ENCODE results near the gene NINL.

The NINL gene

DNA sequence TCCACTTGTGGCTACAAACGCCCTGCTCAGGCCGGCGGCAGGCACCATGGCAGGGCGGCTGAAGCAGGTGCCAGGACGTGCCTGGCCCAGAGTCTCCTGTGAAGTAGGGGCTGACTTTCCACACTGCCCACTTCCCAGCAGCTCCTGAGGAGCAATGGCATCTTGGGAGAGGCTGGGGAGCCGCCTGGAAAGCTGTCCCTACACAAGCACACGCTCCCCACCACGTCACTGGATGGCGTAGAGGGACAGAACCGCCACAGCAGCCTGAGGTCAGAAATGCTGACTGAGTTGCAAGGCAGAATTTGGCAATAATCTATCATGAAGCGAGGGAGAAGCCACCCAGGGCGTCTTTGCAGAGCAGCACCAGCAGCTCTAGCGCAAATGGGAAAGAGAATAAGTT is 86.3 kb downstream of the NINL start:
- DNase-seq (ENCODE audit: low spot score): no peak
- Histone ChIP-seq H3K4me3 (no peak overlapping the region), H3K27ac (no peak overlapping the region)
- TF ChIP-seq, protein P1, sequence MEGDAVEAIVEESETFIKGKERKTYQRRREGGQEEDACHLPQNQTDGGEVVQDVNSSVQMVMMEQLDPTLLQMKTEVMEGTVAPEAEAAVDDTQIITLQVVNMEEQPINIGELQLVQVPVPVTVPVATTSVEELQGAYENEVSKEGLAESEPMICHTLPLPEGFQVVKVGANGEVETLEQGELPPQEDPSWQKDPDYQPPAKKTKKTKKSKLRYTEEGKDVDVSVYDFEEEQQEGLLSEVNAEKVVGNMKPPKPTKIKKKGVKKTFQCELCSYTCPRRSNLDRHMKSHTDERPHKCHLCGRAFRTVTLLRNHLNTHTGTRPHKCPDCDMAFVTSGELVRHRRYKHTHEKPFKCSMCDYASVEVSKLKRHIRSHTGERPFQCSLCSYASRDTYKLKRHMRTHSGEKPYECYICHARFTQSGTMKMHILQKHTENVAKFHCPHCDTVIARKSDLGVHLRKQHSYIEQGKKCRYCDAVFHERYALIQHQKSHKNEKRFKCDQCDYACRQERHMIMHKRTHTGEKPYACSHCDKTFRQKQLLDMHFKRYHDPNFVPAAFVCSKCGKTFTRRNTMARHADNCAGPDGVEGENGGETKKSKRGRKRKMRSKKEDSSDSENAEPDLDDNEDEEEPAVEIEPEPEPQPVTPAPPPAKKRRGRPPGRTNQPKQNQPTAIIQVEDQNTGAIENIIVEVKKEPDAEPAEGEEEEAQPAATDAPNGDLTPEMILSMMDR (IDR thresholded peaks at IDR 0.05): no peak

DNA sequence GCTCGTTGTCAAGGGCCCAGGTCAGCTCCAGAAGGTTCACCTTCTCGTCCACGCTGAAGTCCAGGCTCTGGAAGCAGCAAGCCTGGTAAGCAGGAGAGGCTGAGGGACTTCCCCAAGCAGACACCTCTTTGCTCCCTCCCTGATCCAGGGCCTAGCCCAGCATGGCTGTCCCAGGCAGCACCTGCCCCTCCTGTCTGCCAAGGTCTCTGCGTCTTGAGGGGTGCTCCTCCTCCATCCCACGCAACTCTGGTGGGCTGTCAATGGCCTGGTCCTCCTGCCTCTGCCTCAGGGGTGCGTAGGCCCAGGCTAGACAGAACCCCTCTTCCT is 87.1 kb downstream of the NINL start:
- TF ChIP-seq, protein P1 (IDR thresholded peaks at IDR 0.05): no peak
- DNase-seq (ENCODE audit: low spot score): no peak
- Histone ChIP-seq H3K27ac (no peak overlapping the region), H3K4me3 (no peak overlapping the region)

DNA sequence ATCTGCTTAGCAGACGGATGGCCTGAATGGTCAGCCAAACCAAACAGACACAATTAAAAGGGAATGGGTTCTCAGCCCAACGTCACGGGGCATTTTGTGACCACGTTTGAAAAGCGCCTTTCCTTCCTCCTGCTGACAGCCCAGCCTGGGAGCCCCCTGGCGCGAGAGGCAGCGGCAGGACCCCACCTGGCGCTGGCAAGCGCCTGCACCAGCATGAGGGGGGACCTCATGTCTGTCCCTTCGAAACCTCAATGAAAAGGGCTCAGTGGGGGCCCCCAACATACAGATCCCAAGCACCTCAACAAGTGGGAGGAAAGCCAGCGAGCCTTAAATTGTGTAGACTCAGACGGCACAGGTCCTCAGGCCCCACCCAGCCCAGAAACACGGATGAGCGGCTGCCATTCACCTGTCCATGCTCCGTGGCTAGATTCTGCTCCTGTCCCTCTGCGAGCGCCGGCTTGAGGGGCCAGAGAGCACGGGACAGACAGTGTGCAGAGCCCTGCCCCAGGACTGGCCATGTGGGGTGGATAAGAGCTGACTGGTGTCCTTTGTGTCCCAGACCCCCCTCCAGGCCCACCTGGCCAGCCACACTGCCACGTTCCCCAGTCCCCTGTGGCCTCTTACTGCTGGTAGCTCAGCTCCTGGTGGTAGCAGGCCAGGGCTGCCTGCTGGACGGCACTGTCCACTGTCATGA is 87.6 kb downstream of the NINL start:
- TF ChIP-seq, protein P1 (IDR thresholded peaks at IDR 0.05): no peak
- no peak for DNase-seq (ENCODE audit: low spot score)
- H3K27ac ChIP-seq: no peak overlapping the region
- no peak overlapping the region for H3K4me3 ChIP-seq

DNA sequence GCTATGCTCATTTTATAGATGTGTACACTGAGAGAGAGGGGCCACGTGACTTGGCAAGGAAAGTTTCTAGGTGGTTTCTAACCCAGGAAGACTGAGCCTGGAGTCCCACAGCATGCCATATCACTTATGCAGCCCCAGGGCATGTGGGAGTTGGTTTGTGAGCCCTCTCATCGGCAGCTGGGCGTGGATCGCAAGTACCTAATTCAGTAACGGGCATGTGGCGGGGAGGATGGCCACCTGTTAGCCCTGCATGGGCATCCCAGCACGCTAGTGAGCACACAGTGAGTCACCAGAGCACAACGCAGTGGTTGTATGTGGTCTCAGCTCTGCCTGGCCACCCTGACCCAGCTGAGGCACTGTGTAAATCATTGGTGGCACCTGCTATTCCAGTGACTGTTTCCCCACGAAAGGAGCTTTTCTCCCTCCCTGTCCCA is 88.3 kb downstream of the NINL start:
- Histone ChIP-seq H3K4me3 (no peak overlapping the region), H3K27ac (no peak overlapping the region)
- DNase-seq (ENCODE audit: low spot score): no peak
- TF ChIP-seq, protein P1 (IDR thresholded peaks at IDR 0.05): no peak

DNA sequence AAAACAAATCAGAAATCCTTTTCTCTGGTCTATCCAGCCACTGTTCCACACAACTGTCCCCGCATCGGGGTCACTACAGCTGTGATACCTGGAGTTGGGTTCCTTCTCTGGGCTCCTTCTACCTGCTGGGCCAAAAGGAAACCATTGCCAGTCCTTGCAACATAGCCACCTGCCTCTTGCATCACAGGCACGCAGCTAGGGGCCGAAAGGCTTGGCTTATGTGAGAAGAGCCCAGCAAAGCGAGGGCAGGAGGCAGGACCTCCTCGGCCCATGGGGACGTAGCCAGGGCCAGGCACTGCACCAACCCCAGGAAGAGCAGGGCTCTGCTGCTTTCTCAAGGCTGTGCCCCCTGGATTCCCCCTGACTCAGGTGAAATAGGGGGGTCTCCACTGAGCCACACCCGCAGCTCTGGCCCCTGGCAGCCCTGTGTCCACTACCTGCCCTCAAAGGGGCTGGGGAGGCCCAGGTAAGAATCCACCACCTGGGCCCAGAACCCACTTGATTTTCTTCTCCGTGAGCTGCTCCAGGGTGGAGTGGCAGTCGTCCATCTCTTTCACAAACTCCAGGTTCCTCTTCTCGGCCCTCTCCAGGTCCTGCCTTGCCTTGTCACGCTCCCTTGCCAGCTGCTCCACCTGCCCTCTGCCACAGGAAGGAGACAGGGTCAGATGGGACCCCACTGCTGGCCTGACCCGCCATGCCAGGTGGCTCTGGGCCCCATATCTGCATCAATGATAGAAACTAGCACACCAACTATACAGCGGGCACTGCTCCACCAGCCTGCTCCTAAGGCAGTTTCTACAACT is 89.0 kb downstream of the NINL start:
- TF ChIP-seq, protein P1 (IDR thresholded peaks at IDR 0.05): no peak
- Histone ChIP-seq H3K27ac (no peak overlapping the region), H3K4me3 (no peak overlapping the region)
- DNase-seq (ENCODE audit: low spot score): no peak

DNA sequence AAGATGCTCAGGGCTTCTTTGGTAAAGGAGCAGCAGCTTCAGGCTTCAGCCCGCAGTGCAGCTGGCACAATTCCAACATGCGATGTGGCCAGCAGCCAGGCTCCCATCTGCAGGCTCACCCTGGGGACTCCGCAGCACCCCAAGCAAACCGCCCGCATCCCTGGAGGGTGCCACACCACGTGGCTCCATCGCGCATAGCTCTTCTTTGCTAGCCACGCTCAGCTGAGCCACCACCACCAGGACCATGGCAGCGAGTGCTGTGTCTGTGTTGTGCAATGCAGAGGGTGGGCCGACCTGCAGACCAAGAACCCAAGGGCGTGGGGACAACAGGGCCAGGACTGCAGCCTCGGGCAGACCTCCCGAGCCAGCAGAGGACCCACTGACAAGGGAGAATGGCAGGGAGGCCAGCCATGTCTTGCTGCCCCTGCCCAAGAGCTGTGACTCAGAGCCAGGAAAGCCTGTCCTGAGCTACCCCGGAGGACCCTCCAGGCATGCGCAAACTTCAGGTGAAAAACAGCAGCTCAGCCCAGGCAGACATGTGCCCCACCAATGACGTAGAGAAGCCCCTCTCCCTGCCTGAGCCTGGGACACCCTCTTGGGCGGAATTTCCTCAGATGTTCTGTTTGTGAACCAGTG is 90.0 kb downstream of the NINL start:
- H3K27ac ChIP-seq: no peak overlapping the region
- TF ChIP-seq, protein P1 (IDR thresholded peaks at IDR 0.05): no peak
- DNase-seq (ENCODE audit: low spot score): no peak

More for the DNA sequence above, 90.0 kb downstream of the NINL start:
- H3K4me3 ChIP-seq: no peak overlapping the region

Measured in coronary artery (tissue), 2 donors.